SH-SY5Y (cell line): Measurements from ENCODE around the gene CHGA.

Experiments
- GATA2 ChIP-seq: IDR thresholded peaks from 2 replicates; pipeline ENCODE4 v1.6.1; 2011; ENCODE audit warnings: mild to moderate bottlenecking, low read depth, low read length
- GATA3 ChIP-seq: IDR thresholded peaks from 2 replicates; pipeline ENCODE4 v1.6.1; 2011; ENCODE audit warnings: low read depth, mild to moderate bottlenecking, low read length, moderate library complexity

DNA sequence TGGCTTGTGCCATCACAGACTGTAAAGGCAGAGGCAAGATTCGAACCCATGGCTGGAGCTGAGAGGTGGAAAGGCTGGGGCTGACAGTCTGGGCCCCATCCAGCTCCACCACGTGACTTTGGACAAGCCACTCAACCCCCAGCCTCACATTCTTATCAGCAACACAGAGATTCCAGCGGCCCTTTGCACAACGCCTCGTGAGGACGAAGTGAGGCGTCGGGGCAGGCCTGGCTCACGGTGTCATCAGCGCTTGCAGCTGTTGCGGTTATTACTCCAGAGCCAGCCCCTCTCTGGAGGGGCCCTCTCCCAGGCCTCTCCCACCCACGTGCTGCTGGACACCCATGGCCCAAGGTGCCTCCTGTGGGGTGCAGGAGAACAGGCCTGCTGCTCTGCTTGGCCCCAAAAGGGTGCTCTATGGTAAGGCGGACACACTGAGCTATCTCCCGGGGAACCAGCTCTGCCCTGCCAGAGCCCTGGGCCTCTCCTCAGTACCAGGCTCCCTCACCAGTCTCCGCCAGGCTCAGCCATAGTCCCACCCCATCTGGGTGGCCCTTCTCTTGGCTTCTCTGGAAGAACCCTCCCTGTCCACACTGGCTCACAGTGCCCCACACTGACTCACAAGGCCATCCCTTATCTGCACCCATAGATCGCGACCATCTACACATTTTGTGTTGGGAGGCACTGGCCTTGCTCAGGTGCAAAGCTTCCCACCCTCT is 21.1 kb downstream of the CHGA start:
- no peak for TF ChIP-seq GATA3
- no peak for TF ChIP-seq GATA2
